ENCODE measurements around the gene MAML1. TPM values are rescaled to one million over a fixed set of nuclear protein-coding genes. Genes with fewer than 3 reads are reported as not detected.

The MAML1 gene
- total RNA-seq, 1 experiment from 2014 or later: 15.4 TPM

DNA sequence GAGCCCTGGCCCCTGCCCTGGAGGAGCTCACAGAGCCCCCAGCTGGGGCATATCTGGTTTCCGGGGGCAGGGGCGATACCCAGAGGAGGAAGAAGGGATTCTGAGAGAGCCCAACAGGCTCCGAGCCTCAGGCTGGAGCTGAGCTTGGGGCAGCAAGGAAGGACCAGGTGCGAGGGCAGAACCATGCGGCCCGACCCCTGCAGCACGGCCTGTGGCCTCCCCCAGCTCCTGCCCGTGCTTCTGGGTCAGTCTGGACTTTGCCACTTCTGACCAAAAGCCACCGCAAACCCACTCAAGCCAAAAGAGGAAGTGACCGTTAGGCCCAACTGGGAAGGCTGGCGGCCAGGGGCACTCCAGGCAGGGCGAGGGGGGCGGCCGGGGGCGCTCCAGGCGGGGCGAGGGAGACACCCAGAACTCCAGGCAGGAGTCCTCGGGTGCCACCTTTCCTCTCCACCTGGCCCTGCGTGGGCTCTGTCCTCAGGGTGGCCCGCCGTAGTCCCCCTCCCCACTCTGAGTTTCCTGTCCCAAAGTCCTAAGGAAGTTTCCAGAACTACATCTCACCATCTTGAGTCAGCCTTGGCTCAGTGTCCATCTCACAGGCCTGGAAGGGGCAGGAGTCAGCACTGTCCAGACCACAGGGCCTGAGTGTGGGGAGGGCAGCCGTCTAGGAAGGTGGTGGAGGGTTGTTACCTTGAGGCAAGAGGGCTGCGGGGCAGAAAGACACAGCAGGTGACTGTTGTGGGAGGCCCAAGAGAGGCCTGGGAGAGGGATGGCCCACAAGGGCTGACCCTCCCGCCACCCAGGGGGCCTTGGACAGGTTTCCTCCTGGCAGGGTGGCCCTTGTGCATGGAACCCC, 60.2 kb downstream of the MAML1 start:
- no peak for DNase-seq (ENCODE audit: low spot score)

DNA sequence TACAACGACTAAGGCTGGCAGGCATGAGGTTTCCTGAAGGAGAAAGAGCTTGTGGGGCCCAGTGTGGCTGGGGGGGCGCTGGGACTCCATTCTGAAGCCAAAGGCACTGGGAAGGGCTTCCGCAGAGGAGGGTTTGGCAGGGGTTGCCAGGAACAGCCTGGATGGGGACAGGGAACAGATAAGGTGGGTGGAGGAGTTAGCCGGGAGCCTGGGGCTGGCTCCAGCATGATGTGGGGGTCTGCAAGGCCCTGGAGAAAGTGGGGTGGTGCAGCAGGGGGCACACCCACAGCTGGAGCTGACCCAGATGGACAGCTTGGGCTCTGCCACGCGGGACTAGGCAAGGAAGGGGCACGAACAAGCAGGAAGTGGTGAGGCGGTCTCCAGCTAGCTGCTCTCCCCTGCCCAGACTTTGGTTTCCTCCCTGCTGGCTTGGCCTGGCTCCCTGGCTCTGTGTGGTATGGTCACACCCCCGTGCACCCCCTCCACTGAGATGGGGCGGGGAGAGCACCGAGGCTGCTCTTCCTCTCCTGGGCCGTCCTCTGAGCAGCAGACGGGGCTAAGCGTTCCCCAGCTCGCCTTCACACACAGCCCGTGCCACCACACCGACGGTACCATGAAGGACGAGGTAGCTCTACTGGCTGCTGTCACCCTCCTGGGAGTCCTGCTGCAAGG, 61.0 kb downstream of the MAML1 start, which contains the start of gene LTC4S:
Gene LTC4S, plus strand, starts transcription at position 519 of the 672 bp plus-strand sequence. Its CDS starts 95 bp downstream, at position 614.
- no peak for DNase-seq (ENCODE audit: low spot score)

DNA sequence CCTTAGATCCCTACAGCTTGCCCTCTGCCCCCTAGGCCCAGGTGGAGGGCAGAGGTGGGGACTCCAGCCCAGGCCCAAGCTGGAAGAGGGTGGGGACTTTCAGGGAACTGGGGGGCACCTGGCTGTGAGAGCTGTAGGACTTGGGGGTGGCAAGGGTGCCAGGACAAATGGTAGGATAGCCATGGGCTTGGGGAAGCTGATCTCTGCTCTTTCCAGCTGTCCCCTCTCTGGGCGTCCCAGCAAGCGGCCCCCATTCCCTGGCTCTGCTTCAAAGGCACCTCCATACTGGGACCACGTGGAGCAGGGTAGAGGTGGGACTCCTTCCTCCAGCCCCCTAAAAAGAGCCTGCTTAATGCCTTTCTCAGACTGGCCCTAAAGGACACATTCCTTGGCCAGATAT, 61.5 kb downstream of the MAML1 start:
- no peak for DNase-seq (ENCODE audit: low spot score)

DNA sequence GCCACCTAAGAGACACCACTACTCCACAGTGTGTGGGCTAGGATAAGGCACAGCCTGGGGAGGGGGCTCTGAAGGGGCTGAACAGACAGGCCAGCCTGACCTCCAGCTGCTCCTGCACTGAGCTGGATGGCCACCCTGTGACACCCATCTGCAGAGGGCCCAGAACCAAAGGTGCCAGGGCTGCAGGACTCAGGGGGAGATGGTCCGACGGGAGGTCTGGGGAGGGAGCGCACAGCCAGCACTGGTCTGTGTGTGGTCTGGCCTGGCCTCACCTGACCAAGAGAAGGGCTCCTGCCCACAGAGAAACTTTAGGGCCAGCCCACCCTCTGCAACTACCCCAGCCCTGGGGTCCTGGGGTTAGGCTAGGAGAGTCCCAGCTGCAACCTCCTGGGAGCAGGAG, 62.0 kb downstream of the MAML1 start:
- no peak for DNase-seq (ENCODE audit: low spot score)

GRCh38 chr5:179795049-179795862, 62.6 kb downstream of the MAML1 start:
- DNase-seq (ENCODE audit: low spot score): peak; percentile 51

DNA sequence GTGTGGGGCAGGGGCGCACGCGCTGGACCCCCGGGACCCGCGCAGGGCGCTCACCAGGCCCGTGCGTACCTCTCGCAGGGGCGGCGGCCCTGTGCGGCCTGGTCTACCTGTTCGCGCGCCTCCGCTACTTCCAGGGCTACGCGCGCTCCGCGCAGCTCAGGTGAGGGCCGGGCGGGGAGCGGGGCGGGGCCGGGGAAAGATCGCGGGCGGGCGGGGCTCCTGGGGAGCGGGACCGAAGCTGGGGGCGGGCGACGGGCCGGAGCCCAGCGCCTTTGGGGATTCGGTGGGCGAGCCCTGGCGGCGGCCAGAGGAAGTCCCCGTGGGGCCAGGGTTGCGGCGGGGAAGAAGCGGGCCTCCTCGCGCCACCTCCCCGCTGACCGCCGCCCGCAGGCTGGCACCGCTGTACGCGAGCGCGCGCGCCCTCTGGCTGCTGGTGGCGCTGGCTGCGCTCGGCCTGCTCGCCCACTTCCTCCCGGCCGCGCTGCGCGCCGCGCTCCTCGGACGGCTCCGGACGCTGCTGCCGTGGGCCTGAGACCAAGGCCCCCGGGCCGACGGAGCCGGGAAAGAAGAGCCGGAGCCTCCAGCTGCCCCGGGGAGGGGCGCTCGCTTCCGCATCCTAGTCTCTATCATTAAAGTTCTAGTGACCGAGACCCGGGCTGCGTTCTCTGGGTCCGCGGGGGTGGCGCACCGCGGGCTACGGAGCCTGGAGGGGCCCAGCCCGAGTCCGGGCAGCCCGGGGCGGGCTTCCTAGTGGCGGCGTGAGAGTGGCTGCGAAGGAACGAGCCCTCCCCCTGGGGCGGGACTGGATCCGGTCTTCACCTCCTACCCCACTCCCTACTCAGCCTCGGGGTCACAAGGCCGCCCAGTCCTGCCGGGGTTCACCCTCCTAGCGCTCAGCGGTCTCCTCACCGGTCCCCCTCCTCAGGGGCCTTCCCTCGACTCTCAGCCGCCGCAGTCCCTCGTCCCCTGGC, 63.5 kb downstream of the MAML1 start:
- peak; percentile 91 for DNase-seq (ENCODE audit: low spot score)

DNA sequence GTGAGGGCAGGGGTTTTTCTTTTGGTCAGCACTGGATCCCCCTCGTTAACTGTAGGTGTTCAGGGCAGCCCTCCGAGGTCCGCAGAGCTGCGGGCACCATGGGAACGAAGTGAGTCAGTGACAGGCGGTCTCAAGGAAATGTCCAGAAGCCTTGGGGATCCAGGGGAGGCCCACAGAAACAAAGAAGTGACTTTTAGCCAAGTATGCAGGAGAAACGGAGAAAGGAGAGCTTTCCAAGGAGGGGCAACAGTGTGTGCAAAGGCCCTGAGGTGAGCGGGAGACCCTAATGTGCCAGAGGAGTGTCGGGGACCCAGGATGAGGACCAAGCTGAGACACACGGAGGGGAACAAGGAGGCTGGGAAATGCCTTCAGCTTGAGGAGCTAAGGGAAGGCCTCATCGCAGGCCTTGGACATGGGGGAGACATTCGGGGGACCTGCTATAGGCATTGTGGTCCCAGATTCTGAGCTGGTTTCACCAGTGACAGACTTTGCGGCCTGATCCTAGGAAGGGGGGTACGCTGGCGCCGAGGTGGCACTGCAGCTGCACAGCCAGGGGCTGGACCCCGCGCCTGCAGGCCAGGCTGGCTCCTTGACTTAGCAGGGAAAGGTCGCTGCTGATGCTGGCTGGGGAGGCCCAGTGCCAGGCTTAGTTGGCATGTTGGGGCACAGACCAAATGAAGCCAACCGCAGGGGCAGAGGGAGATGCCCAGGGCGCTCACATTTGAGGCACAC, 64.4 kb downstream of the MAML1 start:
- no peak for DNase-seq (ENCODE audit: low spot score)

DNA sequence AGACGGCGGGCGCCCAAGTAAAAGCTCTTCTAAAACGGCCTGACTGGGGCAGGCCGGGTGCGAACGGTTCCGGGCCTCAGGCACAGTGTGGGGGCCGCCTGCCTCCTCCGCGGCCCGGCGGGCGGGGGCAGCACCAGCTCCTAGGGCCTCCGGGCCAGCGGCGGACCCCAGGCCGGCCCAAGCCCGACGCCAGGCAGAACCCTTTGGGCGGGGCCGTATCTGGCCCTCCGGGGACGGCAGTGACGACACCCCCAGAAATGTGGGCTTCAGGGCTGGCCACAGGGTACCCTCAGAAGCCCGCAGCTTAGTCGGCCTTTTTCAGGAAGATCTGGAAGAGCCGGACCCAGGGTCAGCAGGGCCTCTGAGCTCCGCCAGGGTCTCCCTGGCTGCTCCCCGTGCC, 65.1 kb downstream of the MAML1 start:
- no peak for DNase-seq (ENCODE audit: low spot score)

GRCh38 chr5:179798144-179798770, 65.6 kb downstream of the MAML1 start:
- no peak for DNase-seq (ENCODE audit: low spot score)

- DNase-seq (ENCODE audit: low spot score): no peak
Observed at GRCh38 chr5:179798771-179799643, 66.4 kb downstream of the MAML1 start.

- DNase-seq (ENCODE audit: low spot score): no peak
Observed at GRCh38 chr5:179799644-179799973, 67.0 kb downstream of the MAML1 start.

- DNase-seq (ENCODE audit: low spot score): no peak
Observed at GRCh38 chr5:179800071-179800695, 67.6 kb downstream of the MAML1 start.

DNA sequence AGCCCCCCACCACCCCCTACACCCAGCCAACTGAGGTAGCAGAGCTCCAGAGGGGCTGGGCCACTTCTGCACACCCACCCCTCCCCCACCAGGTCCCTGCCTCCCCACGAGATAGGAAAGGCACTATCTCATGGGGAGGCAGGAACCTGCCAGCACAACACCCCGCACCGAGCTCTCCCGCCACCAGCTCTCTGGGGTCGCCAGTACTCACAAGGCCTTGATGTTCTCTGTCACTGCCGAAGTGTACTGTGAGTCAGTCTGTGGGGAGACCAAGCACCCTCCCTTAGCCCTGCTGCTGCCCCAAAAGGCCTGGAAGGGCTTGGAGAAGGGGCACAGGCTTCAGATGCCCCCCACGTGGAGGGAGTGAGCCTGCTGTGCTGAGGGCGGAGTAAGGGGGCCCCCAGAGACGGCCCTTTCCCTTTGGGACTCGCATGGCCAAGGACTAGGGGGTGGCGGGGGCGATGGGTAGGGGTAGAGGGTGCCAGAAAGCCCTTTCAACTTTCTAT, 68.1 kb downstream of the MAML1 start:
- no peak for DNase-seq (ENCODE audit: low spot score)

GRCh38 chr5:179801304-179802206, 68.9 kb downstream of the MAML1 start:
- DNase-seq (ENCODE audit: low spot score): no peak

GRCh38 chr5:179802207-179802883, 69.7 kb downstream of the MAML1 start:
- DNase-seq (ENCODE audit: low spot score): no peak

DNA sequence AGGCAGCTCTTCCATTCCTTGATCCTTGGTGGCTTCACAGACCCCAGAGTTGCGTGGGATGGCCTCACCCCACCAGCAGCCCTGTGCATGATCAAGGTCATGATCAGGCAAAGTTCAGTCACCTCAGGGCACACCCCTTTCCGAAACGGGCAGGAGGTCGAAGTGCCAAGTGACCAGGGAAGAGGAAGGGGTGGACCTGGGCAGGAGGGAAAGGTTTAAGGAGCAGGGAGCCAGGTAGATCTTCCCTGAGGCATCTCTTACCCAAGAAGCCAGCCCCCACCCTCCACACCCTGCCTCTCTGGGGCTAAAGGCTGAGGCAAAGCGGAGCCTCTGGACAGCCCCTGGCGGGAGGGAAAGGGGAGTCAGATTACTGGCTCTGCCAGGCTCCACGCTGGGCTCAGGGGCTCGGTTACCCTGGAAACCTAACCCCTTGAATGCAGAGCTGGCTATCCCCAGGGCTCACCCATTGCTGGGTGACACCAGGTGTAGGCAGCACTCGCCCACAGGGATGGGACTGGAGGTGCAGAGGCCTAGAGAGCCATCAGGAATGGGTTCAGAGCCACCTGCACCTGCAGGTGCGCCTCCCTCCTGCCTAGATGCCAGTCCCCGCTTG, 70.4 kb downstream of the MAML1 start:
- DNase-seq (ENCODE audit: low spot score): no peak
